Measurements from ENCODE around the gene FBLN1.
A peak's percentile ranks its signal among the peaks of the same experiment; 100 is the strongest.
"Not testable (repeated sequence)": the region's sequence is repeated elsewhere in the genome, so short reads cannot be mapped to it uniquely, and the experiment has no call there.

Gene FBLN1

DNA sequence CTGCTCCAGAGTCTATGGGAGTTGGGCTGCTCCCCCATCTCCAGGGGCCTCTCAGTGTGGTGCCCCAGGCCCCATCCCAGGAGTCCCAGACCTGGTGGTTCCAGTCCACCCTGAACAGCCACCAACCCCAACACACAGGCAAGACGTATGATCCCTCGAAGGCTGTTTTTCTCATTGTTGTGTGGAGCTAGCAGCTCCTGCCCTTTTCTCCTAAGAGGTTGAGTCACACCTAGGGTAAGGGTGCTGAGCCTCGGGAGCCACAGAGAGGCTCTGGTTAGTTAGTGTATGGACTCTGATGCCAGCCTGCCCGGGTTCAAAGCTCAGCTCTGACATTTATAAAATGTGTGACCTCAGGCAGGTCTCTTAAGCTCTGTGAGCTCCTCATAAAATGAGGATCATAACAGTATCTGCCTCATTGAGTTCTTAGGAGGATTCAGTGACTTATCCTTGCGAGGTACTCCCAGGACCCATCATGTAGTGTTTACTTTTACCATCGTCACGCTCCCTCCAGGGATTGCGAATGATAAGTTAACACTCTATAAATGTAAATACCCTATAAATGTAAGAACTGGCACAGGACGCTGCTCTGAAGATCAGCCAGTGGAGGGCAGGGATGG, 47.2 kb downstream of the FBLN1 start:
- no peak for DNase-seq

DNA sequence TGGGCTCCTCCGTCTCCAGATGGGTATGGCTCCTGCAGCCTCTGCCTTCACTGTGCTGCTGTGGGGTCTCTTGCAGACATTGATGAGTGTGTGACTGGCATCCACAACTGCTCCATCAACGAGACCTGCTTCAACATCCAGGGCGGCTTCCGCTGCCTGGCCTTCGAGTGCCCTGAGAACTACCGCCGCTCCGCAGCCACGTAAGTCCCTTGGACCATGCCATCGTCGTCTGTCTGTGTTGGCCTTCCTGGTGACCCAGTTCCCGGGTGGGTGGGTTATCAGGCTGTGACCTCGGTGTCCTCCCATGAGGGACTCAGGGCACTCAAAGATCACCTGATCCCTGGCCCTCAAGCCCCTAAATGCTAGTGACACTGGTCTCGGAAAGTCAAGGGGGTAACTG, 47.7 kb downstream of the FBLN1 start:
- DNase-seq = no peak

DNA sequence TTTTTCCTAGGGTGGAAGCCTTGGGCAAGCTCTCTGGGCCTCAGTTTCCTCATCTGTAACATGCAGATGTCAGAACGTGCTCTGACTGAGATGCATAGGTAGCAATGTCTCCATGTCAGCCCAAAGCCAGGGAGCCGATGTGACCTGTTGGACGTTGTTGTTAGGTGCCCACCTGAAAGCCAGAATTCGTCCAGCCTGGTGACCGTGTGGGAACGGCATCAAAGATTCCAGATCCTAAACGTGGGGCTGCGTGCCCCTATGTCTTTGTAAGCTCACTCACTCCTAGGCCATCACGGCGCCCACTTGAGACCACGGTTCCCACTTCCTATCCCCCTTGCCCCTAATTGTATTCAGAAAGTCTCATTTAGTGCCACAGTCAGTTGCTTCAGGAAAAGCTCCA, 48.2 kb downstream of the FBLN1 start:
- DNase-seq = no peak

DNA sequence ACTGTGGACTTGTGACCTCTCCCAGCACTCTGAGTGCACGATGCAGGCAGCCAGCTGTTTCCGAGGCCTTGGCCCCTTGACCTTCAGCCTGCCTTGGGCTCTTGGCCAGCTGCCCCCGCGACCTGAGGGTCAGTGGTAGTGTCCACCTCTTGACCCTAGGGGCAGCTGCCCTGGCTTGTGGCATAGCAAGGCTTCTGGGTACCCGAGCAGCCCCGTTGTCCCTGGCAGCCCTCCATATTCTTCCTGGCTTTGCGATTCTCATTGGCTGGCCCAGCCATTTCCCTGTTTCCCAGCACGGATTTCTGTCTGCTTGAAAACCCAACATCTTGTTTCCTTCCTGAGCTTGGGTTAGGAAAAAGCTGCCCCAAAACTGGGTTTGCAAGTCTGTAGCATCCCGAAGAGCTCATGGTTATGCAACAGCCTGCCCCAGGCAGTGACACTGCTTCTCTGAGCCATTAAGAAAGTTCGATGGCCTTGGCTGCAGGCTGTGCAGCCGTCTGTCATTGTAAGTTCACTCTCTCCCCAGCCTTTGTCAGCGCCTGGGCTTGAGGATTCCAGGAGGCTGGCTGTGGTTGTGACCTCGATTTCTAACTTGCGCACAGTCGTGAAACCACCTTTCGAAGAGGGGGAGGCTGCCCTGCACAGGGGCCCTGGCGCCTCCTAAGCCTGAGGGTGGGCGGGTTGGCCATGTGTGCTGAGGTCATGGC, 48.8 kb downstream of the FBLN1 start:
- no peak for DNase-seq

DNA sequence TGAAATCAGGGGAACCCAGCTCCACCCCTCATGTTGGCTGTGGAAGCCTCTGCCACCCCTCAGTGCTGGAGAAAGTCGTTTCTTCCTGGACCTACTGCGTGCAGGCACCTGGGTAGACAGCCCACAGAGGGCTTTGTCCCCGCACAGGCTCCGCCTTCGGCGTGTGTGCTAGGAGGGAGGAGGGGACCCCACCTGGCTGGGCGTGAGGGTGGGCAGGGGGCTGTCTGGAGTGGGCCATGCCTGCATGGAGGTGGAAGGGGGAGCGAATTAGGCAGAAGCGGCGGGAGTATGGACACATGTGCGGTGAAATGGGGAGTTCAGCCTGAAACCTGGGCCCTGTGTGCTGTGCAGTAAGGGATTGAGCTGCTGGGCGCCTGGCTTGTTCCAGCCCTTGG, 49.3 kb downstream of the FBLN1 start:
- no peak for DNase-seq

DNA sequence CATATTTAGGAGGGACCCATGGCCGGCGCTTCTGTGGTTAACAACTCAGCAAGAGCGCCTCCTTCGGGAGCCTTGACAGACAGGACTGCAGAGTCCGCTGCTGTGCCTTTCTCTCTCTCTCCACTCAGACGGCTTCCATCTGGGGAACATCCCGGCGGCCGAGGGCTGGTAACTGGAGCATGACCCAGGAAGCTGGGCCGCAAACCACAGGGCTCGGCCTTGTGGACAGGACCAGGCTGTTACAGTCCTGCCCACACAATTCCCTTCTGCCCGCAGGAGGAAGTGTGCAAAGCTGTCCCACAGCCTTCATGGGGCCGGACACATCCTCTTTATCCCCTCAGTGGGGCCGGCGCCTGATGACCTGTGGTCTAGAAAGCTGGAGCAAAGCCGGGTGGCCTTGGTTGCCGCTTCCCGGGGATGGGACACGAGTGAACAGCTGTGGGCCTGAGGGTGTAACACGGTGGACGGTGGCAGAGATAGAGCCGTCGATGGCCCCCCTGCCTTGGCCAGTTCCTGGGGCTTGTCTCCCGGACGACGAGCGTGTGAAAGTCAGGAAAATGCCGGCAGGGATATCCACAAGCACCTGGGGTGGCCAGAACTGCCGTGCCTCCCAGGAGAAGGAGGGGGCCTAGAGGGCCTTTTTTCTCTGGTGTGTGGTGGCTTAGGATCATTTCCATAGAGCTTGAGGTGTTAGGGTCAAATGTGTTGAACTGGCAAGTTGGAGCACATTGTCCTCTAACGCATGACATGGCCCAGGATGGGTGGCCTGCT, 50.1 kb downstream of the FBLN1 start:
- DNase-seq = no peak

DNA sequence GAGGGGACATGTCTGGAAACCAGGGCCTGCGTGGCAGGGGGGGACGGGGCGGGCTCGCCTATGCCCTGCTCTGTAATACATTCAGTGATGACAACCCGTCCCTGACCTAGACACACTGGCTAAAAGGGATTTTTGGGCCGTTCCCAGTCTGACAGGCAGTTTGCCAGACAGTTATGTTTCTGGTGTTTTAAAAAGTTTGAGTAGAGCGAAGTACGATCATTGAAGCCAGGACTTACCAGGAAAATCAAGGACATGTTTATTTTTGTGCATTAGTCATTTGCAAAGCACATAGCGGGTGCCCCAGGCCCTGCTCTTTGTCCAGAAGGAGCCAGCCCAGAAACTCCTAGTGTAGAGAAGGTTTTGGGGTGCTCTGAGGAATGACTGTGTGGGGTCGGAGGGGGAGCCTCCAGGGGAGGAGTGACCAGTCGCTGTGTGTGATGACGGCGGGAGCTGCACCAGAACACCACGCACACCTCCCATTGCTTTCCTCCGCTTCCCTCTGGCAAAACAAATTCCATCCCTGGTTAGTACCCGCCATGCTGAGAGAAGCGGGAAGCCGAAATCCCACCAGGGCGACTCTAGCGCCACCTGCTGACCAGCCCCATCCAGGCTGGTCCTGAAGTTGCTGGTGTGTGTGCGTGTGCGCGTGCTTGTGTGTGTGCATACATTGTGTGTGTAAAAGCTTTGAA, 50.8 kb downstream of the FBLN1 start:
- peak; percentile 38 for DNase-seq

DNA sequence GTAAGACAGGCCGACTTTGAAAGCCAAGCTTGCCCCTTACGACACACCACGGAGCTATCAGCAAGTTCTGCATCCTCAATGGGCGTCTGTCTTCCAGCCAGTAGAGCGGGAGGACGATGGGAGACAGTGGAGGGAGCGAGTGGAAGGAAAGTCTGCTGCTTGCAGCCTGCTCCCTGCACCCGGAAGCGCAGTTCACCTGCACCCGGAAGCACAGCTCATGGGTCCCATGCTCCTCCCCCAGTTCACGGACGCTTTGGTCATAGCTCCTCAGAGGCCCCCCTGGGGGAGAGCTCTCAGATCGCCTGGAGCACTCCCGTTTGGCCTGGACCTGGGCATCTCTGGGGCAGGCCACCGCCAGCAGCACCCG, 51.3 kb downstream of the FBLN1 start:
- no peak for DNase-seq

DNA sequence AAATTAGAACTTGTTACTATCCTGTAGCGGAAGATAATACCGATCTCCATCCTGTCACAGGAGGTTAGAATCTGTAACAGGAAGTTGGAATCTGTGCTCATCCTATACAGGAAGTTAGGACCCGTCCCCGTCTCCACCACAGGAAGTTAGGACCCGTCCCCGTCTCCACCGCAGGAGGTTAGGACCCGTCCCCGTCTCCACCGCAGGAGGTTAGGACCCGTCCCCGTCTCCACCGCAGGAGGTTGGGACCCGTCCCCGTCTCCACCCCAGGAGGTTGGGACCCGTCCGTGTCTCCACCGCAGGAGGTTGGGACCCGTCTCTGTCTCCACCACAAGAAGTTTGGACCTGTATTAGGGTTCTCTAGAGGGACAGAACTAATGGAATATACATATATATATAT, 52.2 kb downstream of the FBLN1 start:
- no peak for DNase-seq

DNA sequence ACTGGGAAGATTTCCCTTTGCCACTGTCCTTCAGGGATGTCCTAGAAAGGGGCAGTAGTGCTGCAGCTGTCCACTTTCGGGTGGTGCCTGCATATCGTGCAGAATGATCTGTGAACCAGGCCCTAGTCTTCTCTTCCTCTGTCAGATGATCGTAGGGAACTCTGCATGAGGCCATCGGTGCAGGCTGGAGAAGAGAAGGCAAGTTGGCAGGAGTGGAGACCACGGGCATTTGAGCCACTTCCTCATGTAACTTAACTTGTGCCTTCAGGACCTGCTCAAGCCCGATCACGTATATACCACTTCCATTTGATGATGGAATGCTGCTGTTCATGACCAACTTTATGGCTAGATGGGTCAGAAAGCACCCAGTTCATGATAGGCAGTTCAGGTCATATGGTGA, 55.2 kb downstream of the FBLN1 start:
- not testable (repeated sequence) for DNase-seq

DNA sequence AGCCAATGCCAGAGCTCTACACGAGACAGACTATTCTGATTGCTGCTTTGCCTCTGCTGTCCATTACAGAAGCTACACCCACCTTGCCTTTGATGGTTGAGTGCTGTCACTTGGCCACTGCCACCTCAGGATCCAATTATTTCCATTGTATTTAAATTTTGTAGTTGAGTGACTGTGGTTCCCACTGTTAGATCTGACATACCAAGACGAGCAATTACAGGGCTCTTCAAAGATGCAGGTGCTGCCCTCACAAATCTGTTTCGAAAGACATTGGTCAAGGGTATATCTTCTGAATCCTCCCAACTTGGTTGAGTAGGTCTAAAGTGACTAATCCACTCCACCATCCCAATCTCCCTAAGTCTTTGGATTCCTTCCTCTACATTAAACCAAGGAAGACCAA, 57.4 kb downstream of the FBLN1 start:
- DNase-seq = not testable (repeated sequence)

DNA sequence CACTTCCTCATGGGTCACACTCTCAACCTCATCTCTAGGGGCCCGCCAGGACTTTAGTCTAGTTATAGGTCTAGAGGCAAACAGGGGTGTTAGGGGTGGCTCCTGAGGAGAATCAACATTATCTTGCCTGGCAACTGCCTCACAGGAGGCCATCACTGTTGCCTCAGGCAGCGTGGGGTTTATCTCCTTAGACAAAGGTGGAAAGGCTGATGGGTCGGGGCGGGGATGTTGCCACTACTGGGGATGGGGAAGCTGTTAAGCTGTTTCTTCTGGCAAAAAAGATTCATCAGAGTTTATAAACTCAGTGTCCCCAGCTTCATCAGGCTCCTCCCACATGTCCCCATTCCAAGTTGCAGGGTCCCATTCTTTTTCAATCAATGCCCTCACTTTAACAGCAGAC, 58.1 kb downstream of the FBLN1 start:
- not testable (repeated sequence) for DNase-seq

DNA sequence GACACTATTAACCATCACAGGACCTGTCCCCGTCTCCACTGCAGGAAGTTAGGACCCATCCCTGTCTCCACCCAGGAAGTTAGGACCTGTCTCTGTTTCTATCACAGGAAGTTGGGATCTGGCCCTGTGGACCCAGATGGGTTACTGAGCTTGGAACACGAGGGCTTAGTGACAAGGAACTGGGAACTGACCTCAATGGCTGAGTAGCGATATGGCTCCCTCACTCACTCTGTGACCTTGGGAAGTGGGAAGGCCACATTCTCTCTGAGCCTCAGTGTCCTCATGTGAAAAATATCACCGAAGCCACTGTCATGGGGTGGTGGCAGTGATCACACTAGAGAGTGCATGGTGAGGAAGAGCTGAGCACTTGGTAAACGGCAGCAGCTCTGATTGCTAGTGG, 59.4 kb downstream of the FBLN1 start:
- DNase-seq = no peak

DNA sequence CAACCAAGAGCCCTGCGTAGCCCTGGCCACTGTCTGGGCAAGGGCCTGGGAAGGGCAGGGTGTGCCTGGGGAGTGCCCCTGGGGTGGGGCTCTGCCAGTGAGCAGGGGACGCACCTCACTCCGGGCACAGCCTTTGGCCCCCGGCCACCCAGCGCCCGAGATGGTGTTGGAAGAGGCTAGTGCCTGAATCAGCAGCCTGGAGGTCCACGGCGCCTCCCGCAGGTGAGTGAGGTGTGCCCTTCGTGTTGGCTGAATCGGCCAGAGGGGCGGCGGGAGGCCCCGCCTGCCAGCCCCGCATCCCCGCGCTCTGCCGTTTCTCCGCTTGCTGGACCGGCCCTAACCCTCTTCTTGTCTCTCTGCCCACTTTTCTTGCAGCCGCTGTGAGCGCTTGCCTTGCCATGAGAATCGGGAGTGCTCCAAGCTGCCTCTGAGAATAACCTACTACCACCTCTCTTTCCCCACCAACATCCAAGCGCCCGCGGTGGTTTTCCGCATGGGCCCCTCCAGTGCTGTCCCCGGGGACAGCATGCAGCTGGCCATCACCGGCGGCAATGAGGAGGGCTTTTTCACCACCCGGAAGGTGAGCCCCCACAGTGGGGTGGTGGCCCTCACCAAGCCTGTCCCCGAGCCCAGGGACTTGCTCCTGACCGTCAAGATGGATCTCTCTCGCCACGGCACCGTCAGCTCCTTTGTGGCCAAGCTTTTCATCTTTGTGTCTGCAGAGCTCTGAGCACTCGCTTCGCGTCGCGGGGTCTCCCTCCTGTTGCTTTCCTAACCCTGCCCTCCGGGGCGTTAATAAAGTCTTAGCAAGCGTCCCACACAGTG, 60.1 kb downstream of the FBLN1 start:
- DNase-seq = no peak

DNA sequence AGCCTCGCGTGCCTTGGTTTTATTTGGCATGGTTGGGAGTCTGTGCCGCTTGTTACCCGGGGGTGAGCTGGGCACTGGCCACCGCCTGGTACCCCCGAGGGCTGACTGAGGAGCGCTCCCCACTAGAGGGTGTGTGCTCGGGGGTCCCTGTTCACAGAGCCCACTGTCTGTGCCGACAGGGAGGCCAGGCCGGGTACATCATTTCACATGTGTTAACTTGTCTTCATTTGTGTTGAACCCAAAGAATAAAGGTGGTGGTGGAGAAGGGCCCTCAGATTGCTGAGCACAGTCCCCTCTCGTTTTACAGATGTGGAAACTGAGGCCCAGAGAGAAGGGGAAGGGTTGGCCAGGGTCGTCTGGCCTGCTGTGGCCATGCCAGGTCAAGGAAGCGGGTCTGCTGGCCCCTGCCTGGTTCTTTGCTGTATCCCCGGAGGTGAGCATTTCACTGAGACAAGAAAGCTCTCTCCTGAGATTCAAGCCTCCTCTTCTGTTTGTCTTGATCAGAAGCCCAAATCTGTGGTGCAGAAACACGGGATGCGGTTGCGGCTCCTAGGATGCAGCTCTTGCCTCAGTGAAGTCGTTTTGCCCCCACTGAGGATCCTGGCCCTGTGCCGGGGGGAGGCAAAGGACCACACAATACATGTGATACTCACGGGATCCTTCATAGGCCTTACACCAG, 60.8 kb downstream of the FBLN1 start:
- no peak for DNase-seq

DNA sequence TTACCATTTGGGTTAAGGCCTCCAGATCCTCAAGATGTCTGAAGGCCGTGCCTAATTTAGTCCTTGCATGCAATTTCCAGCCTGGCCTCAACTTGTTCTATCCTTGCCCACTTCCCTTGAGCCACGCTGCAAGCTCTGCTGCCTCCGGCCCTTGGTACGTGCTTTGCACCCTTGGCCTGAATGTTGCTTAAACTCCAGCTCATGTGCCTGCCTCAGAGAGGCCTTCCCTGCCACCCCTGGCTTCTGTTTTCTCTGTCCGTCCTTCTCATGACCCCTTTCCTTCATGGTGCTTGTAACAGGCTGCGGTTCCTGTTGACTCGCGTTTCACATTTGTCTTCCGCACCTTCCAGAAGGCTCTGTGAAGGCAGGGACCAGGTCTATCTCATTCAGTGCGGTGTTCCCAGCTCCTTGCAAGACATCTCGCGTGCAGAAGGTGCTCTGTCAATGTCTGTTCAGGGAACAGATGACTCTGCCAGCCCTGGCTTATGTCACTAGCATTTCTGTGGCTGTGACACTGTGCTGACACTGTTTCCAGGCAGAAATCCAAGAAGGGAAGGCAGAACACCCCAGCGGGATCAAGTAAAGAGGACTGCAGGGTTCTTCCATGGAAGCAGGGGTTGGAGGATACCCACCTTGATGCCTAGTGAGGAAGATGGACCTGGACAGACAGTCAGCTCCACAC, 61.8 kb downstream of the FBLN1 start:
- DNase-seq = no peak

DNA sequence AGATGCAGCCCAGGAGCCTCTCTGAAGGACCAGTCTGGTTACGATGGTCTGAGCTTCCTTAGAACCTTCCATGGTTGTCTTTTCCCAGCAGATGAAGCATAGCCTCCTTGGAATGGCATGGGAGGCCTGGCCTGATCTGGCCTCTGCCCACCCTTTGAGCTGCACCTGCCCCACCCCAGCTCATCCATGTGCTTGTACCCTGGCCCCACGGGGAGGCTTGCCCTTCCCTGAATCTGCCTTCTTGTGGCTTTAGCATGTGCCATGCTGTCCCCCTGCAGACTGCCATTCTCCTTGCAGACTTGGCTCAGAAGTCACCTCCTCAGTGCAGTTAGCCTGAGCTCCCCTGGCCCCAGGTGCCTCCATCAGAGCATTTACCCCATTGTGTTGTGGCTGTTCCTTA, 62.5 kb downstream of the FBLN1 start:
- DNase-seq = no peak

DNA sequence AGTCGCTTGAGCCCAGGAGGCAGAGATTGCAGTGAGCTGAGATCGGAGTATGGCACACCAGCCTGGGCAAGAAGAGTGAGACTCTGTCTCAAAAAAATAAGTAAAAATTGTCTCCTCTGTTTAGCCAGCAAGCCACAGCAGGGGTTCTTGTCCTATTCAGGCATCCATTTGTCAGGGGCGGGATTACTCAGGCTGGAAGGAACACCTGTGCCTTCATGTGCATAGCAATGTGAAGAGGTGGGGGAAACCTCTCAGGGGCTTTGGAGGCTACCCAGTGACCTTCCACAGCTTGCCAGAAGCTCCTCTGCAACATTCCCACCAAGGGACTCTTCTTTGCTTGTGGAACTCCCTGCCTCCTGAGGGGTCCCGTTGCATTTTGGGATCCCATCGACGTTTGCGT, 63.3 kb downstream of the FBLN1 start:
- no peak for DNase-seq

DNA sequence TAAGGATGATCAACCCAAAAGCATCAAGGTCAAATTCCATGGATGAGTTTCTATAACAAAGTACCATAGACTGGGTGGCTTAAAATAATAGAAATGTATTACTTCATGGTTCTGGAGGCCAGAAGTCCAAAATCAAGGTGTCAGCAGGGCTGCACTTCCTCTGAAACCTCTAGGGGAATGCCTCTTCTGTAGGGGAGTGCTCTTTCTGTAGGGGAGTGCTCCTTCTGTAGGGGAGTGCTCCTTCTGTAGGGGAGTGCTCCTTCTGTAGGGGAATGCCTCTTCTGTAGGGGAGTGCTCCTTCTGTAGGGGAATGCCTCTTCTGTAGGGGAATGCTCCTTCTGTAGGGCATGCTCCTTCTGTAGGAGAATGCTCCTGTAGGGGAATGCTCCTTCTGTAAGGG, 65.5 kb downstream of the FBLN1 start:
- DNase-seq = no peak

DNA sequence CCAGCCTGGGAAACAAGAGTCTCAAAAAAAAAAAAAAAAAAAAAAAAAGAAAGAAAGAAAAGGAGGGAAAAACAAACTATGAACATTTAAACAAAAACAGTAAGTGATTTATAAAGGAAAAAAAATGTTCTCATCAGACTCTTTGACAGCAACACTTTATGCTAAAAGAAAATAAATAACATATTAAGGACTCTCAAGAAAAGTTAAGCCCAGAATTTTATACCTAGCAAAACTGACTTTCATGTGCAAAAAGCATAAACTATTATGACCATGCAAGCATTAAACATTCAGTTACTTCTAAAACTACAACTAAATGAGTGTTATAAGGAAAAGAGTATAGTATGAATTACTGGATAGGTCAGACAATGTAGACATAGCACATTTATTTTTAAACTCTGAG, 68.4 kb downstream of the FBLN1 start:
- no peak for DNase-seq

DNA sequence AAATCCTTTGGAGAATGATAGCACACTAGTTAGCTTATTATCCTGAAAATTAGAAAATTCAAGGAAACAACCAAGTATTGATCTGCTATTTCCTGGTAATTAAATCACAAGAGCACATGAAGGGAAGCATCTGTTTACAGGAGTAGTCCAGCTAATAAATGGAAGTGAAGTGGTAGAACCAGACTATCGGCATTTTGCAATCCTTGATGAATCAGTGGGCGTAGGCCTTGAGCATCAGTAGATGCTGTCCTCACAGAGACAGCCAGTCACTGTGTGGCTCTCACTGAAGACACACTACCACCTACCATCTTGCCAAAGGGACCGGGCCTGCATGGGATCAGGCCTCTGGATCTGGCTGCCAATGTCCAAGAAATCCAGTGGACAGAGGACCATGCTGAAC, 69.8 kb downstream of the FBLN1 start:
- peak; percentile 26 for DNase-seq

Measured in NCI-H1048 (cell line).